GM18907 (cell line): ENCODE data around the gene CAB39.

Source experiments
- ATAC-seq: cut with Tn5 transposase; IDR thresholded peaks from one replicate; pipeline ENCODE4 v1.9.1; 2021; ENCODE audit warnings: mild to moderate bottlenecking, moderate library complexity; ENCODE audit not compliant: unreplicated experiment

The CAB39 gene

DNA sequence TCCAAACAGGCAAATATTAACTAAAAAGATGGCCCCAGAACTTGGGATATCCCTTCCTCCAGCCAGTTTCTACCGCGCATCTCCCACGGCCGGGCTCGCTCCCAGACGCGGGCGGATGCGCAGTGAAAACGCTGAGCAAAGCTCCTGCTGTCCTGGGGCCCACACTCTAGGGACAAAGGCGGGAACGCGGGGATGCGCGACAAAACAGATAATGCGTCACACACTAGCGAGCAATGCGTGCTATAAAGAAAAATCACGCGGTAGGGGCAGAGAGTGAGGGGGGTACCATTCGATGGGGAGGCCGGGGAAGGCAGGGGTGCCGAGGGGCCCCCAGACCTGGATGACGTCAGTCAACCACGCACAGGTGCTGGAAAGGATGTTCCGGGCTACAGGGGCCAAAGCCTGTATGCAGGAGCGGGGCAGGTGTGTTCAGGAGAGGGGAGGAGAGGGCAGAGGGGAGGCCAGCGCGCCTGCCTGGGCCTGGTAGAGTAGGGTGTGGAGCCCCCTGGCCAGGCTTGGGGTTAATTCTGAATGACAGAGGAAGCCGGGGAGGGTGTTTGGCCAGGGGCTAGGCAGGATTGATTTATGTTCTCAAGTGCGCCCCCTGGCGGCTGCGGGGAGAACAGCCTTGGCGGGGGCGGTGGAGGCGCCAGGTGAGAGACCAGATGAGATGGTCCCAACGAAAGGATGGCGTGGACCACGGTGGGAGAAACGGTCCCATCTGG, 137.2 kb downstream of the CAB39 start:
- ATAC-seq: no peak

DNA sequence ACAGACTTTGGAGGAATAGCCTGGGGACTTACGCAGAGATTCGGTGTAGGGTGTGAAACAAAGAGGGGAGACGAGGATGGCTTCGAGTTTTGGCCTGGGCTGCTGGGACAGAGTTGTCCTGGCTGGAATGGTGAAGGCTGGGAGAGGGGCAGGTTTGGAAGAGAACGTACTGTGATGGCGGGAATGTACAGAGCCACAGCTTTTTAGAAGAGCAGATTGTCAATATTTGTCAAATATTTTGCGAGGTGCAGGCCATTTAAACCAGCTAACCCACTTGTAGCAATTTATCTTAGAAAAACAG, 137.7 kb downstream of the CAB39 start:
- no peak for ATAC-seq

DNA sequence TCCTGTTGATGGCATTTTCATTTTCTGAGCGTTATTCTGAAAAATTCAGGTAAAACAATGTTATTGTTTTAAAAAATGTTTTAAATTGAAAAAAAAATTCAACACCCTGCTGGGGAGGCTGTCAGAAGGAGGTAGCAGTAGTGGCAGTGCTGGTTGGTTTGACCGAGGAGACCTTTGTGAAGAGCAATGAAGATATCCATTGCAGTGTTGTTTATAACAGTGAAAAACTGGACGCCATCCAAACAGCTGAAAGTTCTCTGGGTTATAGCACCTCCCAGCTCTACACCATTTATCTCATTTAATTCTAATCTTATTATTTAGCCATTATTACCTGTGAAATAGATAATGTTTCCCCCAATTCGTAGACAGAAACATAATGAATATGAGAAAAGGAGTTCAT, 139.5 kb downstream of the CAB39 start:
- ATAC-seq: no peak

GRCh38 chr2:230861552-230862255, 149.1 kb downstream of the CAB39 start:
- no peak for ATAC-seq

GRCh38 chr2:230862292-230862691, 149.7 kb downstream of the CAB39 start:
- no peak for ATAC-seq

GRCh38 chr2:230863031-230863430, 150.4 kb downstream of the CAB39 start:
- no peak for ATAC-seq

GRCh38 chr2:230863442-230864121, 150.9 kb downstream of the CAB39 start:
- no peak for ATAC-seq

GRCh38 chr2:230864122-230864604, 151.5 kb downstream of the CAB39 start:
- no peak for ATAC-seq

GRCh38 chr2:230864605-230865306, 152.1 kb downstream of the CAB39 start, which contains the start of gene ITM2C:
Gene ITM2C (plus strand): TSS chr2:230864942. CDS start chr2:230865026, 84 bp downstream.
- ATAC-seq: peak; percentile 54

GRCh38 chr2:230865307-230865765, 152.7 kb downstream of the CAB39 start:
- ATAC-seq: no peak

DNA sequence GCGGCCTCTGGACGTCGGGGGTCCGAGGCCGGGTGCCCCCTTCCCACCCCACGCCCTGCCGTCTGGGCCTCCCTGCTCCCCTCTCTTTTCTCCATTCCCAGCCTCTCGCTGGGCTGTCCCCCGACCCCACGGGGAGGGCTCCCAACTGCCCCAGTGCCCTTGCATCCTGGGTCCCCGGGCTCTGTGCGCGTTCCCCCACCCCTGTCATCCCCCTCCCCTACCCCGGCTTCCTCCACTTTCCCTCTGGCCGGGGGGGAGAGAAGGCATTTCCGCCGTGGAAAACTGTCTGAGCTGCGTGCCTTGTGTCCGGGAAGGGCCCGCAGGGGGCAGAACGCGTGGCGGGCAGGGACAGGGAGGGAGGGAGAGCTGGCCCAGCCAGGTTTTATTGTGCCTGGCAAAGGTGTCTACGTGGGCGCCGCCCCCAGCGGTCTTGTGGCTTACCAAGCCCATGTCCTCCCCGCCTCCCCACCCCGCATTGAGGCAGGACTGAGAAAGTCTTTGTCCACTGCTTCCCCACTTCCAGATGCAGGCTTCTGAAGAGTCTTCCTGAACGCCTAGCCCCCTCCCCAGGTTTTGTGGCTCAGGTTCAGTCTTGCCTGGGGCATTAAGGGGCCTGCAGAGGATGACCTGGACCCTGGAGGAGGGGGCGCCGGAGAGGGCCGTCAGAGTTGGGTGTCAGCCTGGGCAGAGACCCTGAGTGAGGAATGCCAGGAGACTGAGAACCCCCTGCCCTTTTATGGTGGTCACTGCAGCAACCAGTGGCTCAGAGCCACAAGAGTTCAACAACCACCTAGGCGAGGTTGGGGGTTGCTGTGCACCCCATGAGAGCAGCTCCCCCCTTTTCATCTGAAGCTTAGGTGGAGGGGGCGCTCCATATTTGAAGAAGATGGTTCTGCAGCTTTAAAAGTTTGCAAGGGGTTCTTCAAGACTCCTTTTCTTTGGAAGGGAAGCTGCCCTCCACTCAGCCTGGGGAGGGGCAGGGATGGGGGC, 153.4 kb downstream of the CAB39 start:
- no peak for ATAC-seq

GRCh38 chr2:230866756-230867523, 154.3 kb downstream of the CAB39 start:
- no peak for ATAC-seq

GRCh38 chr2:230868161-230868946, 155.7 kb downstream of the CAB39 start:
- no peak for ATAC-seq

GRCh38 chr2:230868947-230869913, 156.6 kb downstream of the CAB39 start:
- no peak for ATAC-seq

DNA sequence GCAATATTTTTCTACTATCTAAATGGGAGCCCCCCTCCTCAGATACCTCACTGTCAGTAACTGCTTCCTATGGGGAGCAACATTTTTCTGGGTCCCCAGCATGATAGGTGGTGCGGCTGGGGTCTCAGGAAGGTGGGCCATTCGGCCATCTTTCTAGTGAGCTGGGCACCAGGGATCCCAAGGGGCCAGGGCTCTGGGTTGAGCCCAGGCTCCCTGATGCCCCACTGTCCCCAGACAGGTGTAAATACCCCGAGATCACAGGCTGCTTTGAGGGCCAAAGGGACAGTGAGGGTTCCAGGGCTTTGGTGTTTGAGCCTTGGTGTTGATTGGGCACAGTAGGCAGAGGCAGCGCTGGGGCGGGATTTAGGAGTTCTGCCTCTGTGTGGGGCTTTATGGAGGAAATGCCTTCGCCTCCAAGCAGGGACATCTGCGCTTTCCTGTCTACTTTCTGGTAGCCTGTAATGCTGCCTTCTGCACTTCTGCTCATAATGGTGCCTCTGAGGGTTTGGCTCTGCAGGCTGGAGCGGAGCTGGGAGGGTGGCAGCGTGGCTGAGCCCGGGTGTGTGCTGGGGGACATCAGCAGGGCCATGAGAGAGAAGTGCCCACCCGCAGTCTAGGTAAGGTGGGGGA, 157.4 kb downstream of the CAB39 start:
- ATAC-seq: no peak
